Iris pigment epithelial cell (primary cell): Measurements from ENCODE around the gene VAMP1.
A peak's percentile ranks its signal among the peaks of the same experiment; 100 is the strongest.
"Not testable (repeated sequence)": the region's sequence is repeated elsewhere in the genome, so short reads cannot be mapped to it uniquely, and the experiment has no call there.

Experiments used
- DNase-seq: peaks from one replicate; pipeline ENCODE4 v3.0.0-alpha.2; 2011; ENCODE audit warnings: low read depth

VAMP1 gene

DNA sequence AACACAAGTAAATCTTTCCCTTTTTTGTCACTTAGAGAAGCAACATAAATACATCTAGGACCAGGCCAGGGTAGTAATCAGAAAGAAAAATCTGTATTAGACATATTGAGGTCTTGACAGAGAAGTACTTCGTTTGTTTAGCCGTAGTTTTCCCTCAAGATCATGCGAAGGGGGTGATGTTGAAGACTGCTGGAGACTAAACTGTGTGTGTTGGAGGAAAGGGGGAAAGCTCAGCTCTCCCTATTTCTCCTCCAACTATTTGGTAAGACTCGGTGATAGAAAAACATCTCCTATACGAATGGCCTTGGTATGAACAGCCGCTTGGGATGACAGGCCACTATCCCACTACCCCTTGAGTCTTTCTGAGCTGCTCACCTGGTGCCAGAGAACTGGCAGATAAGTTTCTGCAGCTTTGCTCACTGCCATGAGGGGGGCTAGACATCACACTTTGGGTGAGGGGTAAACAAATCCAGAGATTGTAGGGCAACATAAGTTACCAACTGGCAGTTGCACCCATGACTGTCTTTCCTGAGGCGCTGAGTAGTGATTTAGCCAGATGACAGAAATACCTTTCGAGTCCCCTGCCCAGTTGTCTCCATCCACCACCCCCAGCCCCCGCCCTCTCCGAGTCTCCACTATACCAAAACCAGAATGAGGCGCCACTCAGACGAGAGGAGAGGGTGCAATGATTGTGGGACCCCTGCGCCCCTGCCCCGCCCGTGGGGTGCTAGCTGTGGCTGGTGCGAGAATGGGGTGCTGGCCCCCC lies 685 bp downstream of the VAMP1 start:
- no peak for DNase-seq

DNA sequence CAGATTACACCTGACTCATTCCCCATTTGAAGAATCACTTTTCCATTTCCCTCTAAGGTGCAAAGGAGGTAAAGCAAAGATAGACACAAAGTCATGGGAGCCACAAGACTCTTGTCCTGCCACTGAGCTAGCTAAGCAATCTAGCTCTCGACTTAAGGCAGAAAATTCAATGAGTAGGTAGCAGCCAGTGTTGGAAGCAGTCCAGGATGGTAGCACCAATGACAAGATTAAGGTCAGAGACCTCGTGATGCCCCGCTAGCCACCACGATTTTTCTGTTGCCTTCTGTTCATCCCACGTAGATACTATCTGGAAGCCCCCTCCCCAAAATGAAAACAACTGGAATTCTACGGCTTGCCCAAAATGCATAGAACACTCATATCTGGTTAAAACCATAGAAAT lies 1.4 kb downstream of the VAMP1 start:
- no peak for DNase-seq

DNA sequence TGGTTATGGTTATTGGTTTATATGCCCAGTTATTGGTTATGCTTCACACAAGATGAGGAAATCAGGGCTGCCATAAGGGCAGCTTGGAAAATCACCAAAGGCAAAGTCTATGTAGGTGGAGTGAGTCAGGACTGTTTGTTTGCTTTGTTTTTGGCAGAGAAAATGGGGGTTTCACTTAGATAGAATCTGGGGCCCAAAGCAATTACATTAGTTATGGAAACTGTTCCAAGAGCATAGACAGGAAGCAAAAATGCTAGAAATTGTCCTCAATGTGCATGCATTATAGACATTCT lies 2.2 kb downstream of the VAMP1 start:
- peak; percentile 72 for DNase-seq

DNA sequence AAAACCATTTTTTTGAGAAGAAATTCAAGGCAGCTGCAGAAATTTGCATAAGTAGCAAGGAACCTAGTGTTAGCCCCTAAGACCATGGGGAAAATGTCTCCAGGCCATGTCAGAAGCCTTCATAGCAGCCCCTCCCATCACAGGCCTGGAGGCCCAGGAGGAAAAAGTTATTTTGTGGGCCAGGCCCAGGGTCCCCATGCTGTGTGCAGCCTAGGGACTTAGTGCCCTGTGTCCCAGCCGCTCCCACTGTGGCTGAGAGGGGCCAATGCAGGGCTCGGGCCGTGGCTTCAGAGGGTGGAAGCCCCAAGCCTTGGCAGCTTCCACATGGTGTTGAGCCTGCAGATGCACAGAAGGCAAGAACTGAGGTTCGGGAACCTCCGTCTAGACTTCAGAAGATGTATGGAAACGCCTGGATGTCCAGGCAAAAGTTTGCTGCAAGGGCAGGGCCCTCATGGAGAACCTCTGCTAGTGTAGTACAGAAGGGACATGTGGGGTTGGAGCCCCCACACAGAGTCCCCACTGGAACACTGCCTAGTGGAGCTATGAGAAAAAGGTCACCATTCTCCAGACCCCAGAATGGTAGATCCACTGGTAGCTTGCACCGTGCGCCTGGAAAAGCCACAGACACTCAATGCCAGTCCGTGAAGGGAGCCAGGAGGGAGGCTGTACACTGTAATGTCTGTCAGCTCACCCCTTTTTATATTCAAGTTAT lies 2.8 kb downstream of the VAMP1 start:
- not testable (repeated sequence) for DNase-seq

DNA sequence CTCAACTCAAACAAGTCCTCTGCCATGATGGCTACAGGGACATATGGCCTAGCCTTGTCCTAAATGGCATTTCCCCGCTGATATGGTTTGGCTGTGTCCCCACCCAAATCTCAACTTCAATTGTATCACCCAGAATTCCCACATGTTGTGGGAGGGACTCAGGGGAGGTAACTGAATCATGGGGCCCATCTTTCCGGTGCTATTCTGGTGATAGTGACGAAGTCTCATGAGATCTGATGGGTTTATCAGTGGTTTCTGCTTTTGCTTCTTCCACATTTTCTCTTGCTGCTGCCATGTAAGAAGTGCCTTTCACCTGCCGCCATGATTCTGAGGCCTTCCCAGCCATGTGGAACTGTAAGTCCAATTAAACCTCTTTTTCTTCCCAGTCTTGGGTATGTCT lies 3.7 kb downstream of the VAMP1 start:
- DNase-seq, result not testable (repeated sequence)

DNA sequence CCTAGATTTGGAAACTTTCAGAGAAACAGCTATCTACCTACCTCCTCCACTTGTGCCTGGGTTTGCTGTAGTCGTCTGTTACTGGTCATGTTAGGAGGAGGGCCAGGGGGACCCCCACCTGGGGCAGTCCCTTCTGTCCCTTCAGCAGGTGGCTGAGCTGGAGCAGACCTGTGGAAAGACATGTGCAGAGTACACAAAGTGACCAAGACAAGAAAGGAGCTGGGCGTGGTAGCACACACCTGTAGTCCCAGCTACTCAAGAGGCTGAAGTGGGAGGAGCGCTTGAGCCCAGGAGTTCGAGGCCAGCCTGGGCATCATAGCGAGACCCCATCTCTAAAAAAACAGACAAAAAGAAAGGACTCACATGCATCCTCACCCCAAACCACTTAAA lies 4.3 kb downstream of the VAMP1 start:
- no peak for DNase-seq

DNA sequence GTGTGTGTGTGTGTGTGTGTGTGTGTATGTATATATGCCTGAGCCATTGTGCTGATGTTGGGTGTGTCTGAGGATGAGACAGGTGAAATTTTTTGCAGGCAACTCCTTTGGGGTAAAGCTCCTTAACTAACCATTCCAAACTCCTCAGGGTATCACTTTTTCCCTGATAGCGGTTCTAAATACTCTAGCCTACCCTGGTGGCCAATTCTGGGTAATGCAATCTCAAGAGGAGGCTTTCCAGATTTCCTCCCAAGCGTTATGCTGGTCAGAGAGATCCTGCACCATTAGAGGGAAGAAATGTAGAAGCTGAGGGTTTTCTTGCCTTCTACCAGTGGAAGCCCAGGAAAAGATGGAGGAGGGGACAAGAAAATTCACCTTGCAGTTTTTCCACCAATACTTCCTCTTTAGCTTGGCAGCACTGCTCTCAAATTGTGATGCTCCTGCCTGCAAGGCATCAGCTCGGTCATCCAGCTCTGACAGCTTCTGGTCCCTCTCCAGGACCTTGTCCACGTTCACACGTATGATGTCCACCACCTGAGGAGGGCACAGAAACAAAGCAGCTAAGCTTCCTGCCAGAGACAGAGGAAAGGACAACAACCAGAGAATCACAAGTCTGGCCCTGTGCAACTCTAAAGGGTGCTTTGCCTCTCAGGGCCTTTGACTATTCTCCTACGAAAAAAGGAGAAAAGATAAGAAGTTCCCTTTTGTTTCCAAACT lies 4.9 kb downstream of the VAMP1 start:
- peak; percentile 69 for DNase-seq

DNA sequence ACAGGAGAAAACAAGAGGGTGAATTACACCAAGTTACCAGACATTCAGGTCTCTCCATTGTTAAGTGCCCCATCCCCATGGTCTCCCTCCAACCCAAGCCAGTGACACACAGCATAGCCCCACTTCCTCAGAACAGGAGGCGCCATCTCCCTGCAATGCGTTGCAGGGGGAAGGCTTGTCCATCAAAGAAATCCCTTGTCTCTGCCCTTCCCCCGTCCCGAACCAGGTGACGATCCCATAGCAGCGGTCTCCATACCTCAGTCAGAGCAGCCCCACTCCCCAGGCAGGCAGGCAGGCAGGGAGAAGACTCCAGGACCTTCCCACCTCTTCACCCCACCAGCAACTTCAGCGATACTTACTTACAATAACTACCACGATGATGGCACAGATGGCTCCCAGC lies 5.9 kb downstream of the VAMP1 start:
- no peak for DNase-seq

DNA sequence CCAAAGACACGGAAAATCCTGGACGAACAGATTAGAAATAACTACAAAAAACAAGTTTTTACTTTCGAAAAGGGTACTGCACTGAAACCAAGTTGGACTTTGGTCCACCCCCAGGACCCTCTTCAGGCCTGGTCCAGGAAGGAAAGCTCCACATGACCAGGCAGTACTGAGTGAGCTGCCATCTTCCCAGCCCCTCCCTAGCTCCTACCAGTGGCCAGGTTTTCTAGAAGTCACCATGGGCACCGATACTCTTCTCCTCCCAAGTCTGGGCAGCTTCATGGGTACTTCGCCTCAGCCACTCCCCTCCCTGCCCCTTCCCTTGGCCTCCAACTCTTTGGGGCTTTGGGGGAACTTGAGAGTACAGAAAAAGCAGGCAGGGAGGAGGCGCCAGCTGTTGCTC lies 6.6 kb downstream of the VAMP1 start:
- no peak for DNase-seq

DNA sequence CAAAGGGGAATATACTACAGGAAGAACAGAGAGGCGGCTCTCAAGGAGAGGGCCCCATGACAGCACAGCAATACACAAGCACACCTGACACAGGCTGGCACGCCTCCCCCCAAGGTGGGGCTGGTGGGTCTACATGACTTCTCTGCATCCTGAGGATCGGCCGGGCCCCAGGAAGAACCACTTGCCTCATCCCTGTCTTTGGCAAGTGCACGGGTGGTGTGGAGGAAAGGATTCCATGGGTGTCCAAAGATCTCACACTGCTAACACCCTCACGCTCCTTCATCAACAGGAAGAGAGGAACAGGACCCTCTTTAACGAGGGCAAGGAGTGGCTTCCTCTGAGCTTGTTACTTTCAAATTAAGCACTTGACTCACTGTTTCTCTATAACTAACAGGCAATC lies 7.3 kb downstream of the VAMP1 start:
- DNase-seq, result no peak

DNA sequence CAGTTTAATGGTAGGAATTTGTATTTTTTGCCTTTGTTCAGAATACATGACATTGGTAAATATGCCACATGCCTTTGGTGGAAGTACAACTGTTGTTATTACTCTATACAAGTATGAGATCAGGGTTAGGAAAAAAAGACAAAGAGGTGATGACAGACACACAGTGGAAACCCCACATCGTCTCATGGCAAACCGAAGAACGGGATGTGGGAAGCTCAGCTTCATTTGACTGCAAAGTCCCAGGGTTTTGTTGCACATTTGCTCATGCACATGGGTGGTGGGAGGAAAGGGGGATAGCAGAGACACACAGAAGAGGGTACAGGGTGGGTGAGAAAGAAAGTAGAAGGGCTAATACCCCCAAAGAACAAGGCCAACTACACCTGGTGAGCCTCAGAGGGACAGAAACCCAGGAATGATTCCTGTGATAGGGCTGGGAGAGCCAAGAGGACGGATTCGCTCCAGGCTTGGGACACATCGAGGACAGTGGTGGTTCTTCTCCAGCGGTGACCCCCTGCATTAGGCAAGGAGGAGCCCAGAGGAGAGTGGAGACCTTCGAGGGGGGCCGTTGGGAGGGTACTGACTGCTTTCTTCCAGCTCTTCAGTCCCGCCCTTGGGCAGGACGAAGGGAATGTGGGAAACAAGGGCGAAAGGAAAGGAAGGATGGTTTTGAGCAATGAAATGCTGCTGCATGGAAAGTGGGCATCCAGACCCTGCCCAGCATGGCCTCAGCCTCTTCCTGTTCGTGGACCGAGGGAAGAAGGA lies 8.1 kb downstream of the VAMP1 start:
- DNase-seq, result no peak

DNA sequence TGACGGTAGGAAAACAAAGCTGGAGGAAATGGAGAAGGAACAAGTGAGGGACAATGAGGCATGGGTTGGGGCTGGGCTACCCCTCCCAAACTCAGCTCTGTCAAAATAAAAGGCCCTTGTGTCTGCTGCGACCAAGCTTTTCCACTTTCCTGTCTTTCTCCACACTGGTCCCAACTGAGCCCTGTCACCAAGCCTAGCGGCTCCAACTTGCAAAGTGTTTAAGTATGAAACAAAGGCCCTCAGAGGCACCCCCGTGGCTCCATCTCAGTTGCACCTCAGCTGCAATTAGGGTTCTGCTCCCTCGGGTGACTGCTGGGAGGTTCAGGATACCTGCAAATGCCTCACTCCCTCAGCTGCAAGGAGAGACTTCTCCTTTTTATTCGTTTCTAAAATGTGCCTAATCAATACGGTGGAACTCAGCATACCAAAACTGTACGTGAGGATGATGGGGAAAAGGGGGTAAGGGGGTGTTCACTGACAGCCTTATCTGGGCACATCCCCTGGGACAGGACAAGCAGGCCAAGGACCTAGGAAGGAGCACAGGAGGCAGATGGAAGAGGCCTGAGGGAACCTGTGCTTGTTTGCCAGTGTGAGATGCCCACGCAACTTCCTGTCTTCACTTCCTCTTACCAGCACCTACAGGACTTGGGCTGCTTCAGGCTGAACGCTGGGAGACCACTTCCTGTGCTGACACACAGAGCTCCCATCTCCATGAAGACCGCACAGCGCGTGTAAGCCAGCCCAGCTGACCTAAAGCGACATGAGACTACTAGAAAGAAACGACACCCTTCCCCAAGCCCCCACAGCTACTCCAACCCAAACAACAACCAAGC lies 8.9 kb downstream of the VAMP1 start:
- peak; percentile 36 for DNase-seq

DNA sequence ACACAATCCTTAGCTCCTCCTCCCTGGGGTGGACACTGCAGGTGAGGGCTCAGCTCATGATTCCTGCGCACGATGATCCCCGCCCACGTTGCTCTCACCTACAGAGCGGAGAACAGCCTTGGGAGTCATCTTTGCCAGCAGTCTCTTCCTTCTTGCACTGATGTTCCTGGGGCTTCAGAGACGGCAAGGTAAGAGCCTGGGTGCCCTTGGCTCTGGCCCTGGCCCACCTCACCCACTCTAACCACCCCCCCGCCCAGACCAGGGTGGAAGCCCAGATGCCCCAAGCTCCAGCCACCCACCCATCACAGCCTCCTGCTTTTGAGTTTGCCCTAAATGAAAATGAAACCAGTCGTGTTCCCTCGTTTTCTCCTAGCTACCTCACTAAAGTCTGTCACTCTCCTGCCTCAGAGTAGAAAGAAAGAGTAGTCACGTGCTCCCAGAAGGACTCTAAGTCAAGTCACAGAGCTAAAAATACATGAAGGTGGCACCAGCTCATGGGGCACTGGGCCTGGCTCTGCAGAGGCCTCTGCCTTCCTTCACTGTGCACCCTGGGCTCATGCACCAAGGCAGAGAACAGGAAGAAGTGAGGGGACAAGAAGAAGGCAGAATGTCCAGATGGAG lies 9.6 kb downstream of the VAMP1 start:
- no peak for DNase-seq

DNA sequence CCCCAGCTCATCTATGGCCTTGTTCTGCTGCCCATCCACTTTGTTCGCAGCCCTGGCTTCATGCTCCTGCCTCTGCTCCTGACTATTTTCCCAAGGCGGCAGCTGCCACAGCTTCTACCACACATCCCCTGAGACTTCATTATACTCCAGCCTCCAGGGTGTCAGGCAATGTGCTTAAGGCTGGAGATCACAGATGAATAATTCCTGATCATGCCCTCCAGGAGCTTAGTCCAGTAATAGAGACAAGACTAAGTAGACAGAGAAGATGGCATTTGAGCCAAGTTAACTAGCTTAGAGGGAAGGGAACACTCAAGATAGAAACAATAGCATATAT lies 11.5 kb downstream of the VAMP1 start:
- DNase-seq, result no peak

DNA sequence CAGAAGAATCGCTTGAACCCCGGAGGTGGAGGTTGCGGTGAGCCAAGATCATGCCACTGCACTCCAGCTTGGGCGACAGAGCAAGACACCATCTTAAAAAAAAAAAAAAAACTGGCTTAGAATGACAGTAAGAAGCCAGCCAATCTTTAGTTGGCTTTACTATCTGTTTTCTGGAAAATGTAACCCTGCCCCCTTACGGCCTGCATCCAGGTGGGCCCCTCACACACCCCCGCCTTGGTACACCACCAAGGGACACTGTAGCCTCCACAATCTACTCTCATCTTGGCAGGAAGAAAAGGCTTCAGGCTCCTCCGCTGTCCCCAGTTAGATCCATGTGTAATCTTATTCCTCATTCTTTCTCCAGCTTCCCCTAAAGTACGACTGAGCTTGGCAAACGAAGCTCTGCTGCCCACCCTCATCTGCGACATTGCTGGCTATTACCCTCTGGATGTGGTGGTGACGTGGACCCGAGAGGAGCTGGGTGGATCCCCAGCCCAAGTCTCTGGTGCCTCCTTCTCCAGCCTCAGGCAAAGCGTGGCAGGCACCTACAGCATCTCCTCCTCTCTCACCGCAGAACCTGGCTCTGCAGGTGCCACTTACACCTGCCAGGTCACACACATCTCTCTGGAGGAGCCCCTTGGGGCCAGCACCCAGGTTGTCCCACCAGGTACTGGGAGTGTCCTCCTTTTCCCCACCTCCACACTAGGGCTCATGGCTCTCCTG lies 12.0 kb downstream of the VAMP1 start:
- no peak for DNase-seq

DNA sequence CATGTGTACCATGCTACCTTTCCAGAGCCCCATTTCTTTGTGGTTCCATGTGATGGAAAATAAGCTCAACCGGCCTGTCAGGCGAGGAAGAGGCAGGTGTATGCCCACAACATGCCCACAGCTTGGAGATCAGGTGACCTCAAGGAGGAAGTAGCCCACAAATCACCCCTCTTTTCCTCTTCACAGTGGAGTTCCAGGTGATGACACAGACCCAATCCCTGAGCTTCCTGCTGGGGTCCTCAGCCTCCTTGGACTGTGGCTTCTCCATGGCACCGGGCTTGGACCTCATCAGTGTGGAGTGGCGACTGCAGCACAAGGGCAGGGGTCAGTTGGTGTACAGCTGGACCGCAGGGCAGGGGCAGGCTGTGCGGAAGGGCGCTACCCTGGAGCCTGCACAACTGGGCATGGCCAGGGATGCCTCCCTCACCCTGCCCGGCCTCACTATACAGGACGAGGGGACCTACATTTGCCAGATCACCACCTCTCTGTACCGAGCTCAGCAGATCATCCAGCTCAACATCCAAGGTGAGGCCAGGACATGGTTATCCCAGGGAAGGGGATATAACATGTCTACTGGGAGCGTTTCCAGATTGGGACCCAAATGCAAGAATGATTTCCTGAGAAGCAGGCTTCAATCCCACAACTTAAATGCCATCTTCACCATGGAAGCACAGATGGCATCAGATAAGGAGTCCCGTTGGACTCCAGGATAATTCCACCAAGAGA lies 13.1 kb downstream of the VAMP1 start:
- no peak for DNase-seq

DNA sequence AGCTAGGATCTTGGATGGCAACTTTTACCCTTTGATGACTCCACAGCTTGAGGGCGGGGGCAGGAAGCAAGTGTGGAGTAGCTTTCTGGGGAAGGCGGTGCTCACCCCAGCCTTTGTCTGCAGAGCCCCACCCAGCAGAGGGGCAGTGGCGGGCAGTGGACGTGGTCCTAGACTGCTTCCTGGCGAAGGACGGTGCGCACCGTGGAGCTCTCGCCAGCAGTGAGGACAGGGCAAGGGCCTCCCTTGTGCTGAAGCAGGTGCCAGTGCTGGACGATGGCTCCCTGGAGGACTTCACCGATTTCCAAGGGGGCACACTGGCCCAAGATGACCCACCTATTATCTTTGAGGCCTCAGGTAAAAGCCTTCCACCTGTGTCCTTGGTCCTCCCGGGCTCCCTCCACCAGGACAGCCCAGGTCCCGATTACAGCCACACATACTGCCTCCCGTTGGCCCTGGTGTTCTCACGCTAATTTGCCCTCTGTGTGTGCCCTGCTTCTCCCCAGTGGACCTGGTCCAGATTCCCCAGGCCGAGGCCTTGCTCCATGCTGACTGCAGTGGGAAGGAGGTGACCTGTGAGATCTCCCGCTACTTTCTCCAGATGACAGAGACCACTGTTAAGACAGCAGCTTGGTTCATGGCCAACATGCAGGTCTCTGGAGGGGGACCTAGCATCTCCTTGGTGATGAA lies 17.4 kb downstream of the VAMP1 start:
- DNase-seq, result no peak

DNA sequence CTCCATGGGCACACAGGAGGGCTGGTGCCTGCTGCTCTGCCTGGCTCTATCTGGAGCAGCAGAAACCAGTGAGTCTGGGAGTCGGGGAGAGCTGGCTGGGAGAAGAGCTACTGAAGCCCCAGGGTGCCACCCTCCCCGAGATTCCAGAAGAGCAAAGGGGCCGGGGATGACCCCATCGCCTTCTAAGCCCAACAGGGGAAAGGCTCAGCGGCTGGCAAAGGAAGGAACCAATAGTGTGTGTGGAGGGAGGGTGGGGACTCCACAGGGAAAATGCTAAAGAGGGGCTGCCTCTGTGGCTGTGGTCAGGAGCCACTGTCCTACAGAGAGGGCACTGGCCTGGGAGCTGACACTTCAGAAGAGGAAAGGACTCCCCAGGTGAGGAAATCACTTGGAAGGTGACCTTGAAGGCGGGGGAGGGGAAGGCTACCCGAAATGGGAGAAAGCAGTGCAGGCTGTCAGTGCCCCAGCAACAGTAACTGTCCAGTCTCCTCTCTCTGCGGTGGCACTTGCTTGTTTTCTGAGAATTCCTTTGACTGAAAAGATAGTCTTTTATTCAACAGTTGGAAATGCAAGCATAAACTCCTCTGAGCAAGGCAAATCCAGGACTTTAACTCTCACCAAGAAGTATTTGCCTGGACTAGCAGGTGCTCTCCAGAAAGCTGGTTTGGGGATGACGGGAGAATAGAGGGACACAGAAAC lies 18.1 kb downstream of the VAMP1 start:
- DNase-seq, result no peak
